ENCODE measurements around the gene LDB2.

The LDB2 gene

GRCh38 chr4:16484711-16485110 lies 413.7 kb downstream of the LDB2 start:
- no peak for TF ChIP-seq CTCF (IDR thresholded peaks at IDR 0.05)

GRCh38 chr4:16483540-16483939 lies 414.9 kb downstream of the LDB2 start:
- no peak for TF ChIP-seq CTCF (IDR thresholded peaks at IDR 0.05)

GRCh38 chr4:16480011-16480410 lies 418.4 kb downstream of the LDB2 start:
- TF ChIP-seq CTCF (IDR thresholded peaks at IDR 0.05), result no peak

DNA sequence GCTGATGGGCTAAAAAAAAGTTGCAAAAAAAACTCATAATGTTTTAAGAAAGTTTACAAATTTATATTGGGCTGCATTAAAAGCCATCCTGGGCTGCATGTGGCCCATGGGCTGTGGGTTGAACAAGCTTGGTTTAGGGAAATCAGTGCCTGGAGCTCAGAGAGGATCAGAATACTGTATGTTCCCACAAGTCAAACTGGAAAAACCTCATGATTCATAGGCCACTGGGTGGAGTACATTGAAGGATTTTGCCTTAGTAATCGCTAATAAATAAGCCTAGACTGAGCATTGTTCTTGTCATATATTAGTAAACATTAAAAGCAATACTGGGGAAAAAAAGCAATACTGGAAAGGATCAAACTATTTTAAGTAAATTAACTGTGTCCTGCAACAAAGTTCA lies 425.9 kb downstream of the LDB2 start:
- no peak for TF ChIP-seq CTCF (IDR thresholded peaks at IDR 0.05)

GRCh38 chr4:16467061-16467460 lies 431.4 kb downstream of the LDB2 start:
- no peak for TF ChIP-seq CTCF (IDR thresholded peaks at IDR 0.05)

DNA sequence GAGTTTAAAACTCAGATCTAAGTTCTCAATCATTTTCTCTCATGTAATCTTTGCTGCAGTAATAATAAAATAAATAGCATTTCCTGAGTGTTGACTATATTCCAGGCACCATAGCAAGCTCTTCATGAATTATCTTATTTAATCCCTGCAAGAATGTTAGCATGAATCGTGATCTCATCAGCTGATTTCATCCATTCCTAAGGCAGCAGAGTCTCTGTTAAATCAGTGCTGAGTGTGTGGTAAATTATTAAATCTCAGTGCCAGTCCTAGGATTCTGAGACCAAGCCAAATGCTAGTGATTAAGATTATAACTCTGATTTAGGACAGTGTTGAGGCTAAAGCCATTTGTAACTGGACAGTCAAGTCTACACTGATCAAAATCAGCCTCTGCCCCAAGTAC lies 431.9 kb downstream of the LDB2 start:
- TF ChIP-seq CTCF (IDR thresholded peaks at IDR 0.05), result no peak

- no peak for TF ChIP-seq CTCF (IDR thresholded peaks at IDR 0.05)
These were observed 433.8 kb downstream of the LDB2 start for GRCh38 chr4:16464651-16465050.

- TF ChIP-seq CTCF (IDR thresholded peaks at IDR 0.05), result no peak
These were observed 435.8 kb downstream of the LDB2 start for GRCh38 chr4:16462656-16463055.
